HL-60 (cell line): ENCODE measurements around the gene TUBB4B.
"Not testable (repeated sequence)": the region's sequence is repeated elsewhere in the genome, so short reads cannot be mapped to it uniquely, and the experiment has no call there.

Experiments used
- DNase-seq, 2 experiments: peaks; one replicate each; pipeline ENCODE4 v3.0.0-alpha.2; 2010 to 2020; ENCODE audit warnings: low read depth in 1 of 2, low spot score in 1 of 2
- H3K27ac ChIP-seq: fragments of 250-450 bp; sonication (Bioruptor Pico); replicated peaks from 2 replicates; pipeline ENCODE4 v1.5.1; 2020; ENCODE audit warnings: mild to moderate bottlenecking, moderate library complexity
- H3K27me3 ChIP-seq: fragments of 250-450 bp; sonication (Bioruptor Pico); 2 replicates; pipeline ENCODE4 v1.5.1; 2021; ENCODE audit warnings: mild to moderate bottlenecking, moderate library complexity; ENCODE audit not compliant: insufficient read depth, poor library complexity, severe bottlenecking
- H3K4me3 ChIP-seq: replicated peaks from 2 replicates; pipeline ENCODE4 v1.5.1; 2011; ENCODE audit warnings: mild to moderate bottlenecking, control low read depth, low read length; ENCODE audit not compliant: insufficient read depth
- GABPA ChIP-seq: IDR thresholded peaks from 2 replicates; pipeline ENCODE4 v1.6.1; 2012; ENCODE audit warnings: low read depth
- POLR2AphosphoS5 ChIP-seq: IDR thresholded peaks from 2 replicates; pipeline ENCODE4 v1.6.1; 2012; ENCODE audit warnings: low read depth
- SPI1 ChIP-seq: IDR thresholded peaks from 2 replicates; pipeline ENCODE4 v1.6.1; 2012; ENCODE audit warnings: low read depth, mild to moderate bottlenecking, borderline replicate concordance
- TF ChIP-seq, protein P1 (sequence below): IDR thresholded peaks from 2 replicates; pipeline ENCODE4 v1.6.1; 2012; ENCODE audit warnings: low read depth; ENCODE audit not compliant: insufficient replicate concordance
- TF ChIP-seq, protein P2 (sequence below): IDR thresholded peaks from one replicate; pipeline ENCODE4 v1.5.1; 2011; ENCODE audit warnings: low read length, control low read depth, inconsistent platforms; ENCODE audit not compliant: insufficient read depth

TUBB4B gene

DNA sequence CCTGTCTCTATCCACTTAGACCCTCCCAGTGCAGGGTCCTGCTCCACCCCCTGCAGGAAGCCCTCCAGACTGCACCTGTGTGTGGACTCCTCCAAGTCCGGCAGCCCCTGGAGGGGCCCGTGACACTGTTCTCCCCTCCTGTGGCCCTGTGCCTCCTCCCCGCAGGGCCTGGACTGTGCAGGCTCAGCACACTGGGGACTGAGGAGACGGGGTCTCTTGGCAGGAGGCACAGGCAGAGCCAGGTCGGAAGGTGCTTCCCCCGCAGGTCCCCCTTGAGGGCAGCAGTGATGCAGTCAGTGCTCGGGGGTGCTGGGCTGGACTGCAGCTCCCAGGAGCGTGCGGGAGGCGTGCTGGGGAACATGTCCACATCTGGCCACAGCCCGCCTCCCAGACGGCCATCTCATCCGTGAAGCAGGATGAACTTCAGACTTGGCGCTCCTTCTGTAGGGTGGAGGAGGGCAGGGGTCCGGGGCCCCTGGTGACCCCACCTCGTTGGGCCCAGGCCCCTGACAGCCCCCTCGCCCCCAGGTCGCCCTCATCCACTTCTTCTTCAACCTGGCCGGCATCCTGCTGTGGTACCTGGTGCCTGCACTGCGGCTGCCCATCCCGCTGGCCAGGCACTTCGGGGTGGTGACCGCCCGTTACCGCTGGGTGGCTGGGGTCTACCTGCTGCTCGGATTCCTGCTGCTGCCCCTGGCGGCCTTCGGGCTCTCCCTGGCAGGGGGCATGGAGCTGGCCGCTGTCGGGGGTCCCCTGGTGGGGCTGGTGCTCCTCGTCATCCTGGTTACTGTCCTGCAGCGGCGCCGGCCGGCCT is 5.5 kb upstream of the TUBB4B start:
- Histone ChIP-seq H3K27me3 (peaks cover 14% of the 10 kb centered on the region), H3K4me3 (no peak overlapping the region), H3K27ac (no peak overlapping the region)
- DNase-seq = no peak
- TF ChIP-seq SPI1 = no peak
- TF ChIP-seq, protein P1, sequence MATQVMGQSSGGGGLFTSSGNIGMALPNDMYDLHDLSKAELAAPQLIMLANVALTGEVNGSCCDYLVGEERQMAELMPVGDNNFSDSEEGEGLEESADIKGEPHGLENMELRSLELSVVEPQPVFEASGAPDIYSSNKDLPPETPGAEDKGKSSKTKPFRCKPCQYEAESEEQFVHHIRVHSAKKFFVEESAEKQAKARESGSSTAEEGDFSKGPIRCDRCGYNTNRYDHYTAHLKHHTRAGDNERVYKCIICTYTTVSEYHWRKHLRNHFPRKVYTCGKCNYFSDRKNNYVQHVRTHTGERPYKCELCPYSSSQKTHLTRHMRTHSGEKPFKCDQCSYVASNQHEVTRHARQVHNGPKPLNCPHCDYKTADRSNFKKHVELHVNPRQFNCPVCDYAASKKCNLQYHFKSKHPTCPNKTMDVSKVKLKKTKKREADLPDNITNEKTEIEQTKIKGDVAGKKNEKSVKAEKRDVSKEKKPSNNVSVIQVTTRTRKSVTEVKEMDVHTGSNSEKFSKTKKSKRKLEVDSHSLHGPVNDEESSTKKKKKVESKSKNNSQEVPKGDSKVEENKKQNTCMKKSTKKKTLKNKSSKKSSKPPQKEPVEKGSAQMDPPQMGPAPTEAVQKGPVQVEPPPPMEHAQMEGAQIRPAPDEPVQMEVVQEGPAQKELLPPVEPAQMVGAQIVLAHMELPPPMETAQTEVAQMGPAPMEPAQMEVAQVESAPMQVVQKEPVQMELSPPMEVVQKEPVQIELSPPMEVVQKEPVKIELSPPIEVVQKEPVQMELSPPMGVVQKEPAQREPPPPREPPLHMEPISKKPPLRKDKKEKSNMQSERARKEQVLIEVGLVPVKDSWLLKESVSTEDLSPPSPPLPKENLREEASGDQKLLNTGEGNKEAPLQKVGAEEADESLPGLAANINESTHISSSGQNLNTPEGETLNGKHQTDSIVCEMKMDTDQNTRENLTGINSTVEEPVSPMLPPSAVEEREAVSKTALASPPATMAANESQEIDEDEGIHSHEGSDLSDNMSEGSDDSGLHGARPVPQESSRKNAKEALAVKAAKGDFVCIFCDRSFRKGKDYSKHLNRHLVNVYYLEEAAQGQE = no peak

GRCh38 chr9:137236238-137236935 is 4.7 kb upstream of the TUBB4B start:
- H3K27me3 ChIP-seq = peaks cover 14% of the 10 kb centered on the region
- peak; percentile 88 to 90 for DNase-seq
- TF ChIP-seq, protein P2, sequence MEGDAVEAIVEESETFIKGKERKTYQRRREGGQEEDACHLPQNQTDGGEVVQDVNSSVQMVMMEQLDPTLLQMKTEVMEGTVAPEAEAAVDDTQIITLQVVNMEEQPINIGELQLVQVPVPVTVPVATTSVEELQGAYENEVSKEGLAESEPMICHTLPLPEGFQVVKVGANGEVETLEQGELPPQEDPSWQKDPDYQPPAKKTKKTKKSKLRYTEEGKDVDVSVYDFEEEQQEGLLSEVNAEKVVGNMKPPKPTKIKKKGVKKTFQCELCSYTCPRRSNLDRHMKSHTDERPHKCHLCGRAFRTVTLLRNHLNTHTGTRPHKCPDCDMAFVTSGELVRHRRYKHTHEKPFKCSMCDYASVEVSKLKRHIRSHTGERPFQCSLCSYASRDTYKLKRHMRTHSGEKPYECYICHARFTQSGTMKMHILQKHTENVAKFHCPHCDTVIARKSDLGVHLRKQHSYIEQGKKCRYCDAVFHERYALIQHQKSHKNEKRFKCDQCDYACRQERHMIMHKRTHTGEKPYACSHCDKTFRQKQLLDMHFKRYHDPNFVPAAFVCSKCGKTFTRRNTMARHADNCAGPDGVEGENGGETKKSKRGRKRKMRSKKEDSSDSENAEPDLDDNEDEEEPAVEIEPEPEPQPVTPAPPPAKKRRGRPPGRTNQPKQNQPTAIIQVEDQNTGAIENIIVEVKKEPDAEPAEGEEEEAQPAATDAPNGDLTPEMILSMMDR = peak; percentile 89
- no peak for TF ChIP-seq GABPA
- peak overlapping the region; percentile 12 for H3K4me3 ChIP-seq
- peak overlapping the region; percentile 71 for H3K27ac ChIP-seq

GRCh38 chr9:137236936-137237421 is 4.1 kb upstream of the TUBB4B start:
- peaks cover 14% of the 10 kb centered on the region for H3K27me3 ChIP-seq
- DNase-seq = peak in 1 of 2 experiments; percentile 73
- peak overlapping the region; percentile 71 for H3K27ac ChIP-seq
- H3K4me3 ChIP-seq = peak overlapping the region; percentile 12
- TF ChIP-seq, protein P1 = no peak
- no peak for TF ChIP-seq POLR2AphosphoS5
- TF ChIP-seq SPI1 = no peak
- no peak for TF ChIP-seq GABPA
- TF ChIP-seq, protein P2 = no peak

DNA sequence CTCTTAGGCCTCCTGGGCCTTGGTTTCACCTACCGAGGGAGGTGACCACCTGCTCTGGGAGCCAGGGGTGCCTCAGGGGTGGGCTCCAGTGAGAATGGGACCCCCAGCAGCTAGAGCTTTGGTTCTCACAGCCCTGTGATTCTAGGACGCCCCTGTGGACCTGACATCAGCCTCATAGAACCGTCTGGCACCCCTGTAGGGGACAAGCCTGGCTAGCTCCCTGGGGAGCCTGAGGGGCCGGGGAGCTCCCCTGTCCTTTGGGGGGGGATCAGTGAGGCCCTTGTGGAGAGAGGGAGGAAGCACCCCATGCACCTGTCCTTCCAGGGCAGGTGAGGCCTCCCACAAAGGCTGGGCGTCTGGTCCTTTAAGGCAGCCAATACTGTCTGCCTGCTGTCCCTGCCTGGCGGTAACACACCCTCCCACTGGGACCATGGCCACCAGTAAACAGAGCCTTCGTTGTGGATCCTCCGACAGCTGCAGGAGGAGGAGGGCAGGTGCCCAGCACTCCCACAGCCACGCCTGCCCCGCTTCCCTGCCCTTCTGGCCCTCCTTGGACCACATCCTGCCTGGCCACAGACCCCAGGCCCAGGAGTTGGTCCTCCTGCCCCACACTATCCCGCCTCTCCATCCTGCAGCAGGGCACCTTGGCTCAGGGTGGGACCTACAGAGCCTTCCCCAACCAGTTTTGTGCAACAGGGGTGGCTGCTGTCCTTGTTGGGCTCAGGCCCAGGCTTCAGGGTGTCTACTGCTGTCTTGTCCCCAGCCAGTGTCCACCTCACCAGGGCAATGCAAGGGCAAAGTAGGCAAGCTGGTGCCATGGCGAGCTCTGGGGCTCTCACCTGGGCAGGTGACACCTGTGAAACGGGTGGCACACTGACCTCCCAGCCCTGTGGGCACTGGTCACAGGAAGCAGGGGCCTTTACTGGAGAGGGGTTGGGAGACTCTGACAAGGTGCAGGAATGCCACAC is 3.0 kb upstream of the TUBB4B start:
- TF ChIP-seq POLR2AphosphoS5 = no peak
- TF ChIP-seq, protein P1 = no peak
- Histone ChIP-seq H3K27me3 (peaks cover 12% of the 10 kb centered on the region), H3K27ac (peak overlapping the region; percentile 71), H3K4me3 (no peak overlapping the region)
- DNase-seq = no peak

GRCh38 chr9:137239541-137240200 is 1.4 kb upstream of the TUBB4B start:
- peak overlapping the region; percentile 98 for H3K27ac ChIP-seq
- not testable (repeated sequence) for H3K27me3 ChIP-seq, DNase-seq
- H3K4me3 ChIP-seq = peak overlapping the region; percentile 65
